Testis (tissue), 3 donors: Measurements from ENCODE around the gene ABCC8. TPM values are rescaled to one million over a fixed set of nuclear protein-coding genes. Genes with fewer than 3 reads are reported as not detected.

Source experiments
- DNase-seq: peaks from one replicate; pipeline ENCODE4 v3.0.0-alpha.2; 2019
- H3K27ac ChIP-seq, 2 donors: fragments of 200-600 bp; sonication (generic); one replicate each; pipeline ENCODE4 v1.5.1; 2019
- H3K27me3 ChIP-seq: fragments of 200-600 bp; sonication (generic); one replicate; pipeline ENCODE4 v1.5.1; 2019
- H3K36me3 ChIP-seq: fragments of 200-600 bp; sonication (generic); one replicate; pipeline ENCODE4 v1.5.1; 2017; ENCODE audit warnings: low read depth; ENCODE audit errors: missing control alignments
- H3K4me1 ChIP-seq: fragments of 200-600 bp; sonication (generic); one replicate; pipeline ENCODE4 v1.5.1; 2019
- H3K4me3 ChIP-seq, 2 donors: fragments of 200-600 bp; sonication (generic); one replicate each; pipeline ENCODE4 v1.5.1; 2017 to 2019
- H3K9me3 ChIP-seq: fragments of 200-600 bp; sonication (generic); one replicate; pipeline ENCODE4 v1.5.1; 2017
- CTCF ChIP-seq, 3 experiments: fragments of 450-650 bp in 2 of 3; fragments of 200-600 bp in 1 of 3; sonication (generic) in 1 of 3; IDR thresholded peaks; one replicate each; pipeline ENCODE4 v1.5.1; 2016 to 2019; ENCODE audit warnings: antibody characterized with exemption in 3 of 3, mild to moderate bottlenecking in 2 of 3, moderate library complexity in 1 of 3
- POLR2A ChIP-seq: fragments of 450-650 bp; IDR thresholded peaks from one replicate; pipeline ENCODE4 v1.6.1; 2017; ENCODE audit warnings: antibody characterized with exemption, mild to moderate bottlenecking, moderate library complexity
- WGBS, 2 donors: methylation state at CpG; one replicate each; pipeline ENCODE4 v1.1.5; 2018; 5-methylcytosine and 5-hydroxymethylcytosine counted together
- intact Hi-C: fragments of 100-400 bp; cut with DNase I; formaldehyde crosslinking; loops from one replicate; pipeline ENCODE4 v1.15.1; 2023; ENCODE audit warnings: low total_unique reads
- polyA plus RNA-seq: library from polyadenylated mRNA; stranded (reverse); fragments of 350-450 nt; fragmentation: Illumina TruSeq; extraction: RNeasy Lipid Tissue Mini Kit (QIAGEN cat#74804); gene quantifications from one replicate; pipeline ENCODE4 v1.2.3, GENCODE V29; 2014; ENCODE audit warnings: low read depth, low replicate concordance; ENCODE audit not compliant: insufficient read depth
- total RNA-seq, 2 donors: library from RNA; depleted of rRNA; stranded (reverse); fragments of >200 nt; gene quantifications; one replicate each; pipeline ENCODE4 v1.2.3, GENCODE V29; 2016

ABCC8 gene
- total and polyA plus RNA-seq, 3 donors from 2014 or later, result 1.5 to 2.2 (median 2.0) TPM

- intact Hi-C loops, result no loop called here
- 77 to 91% methylated on average over 10 of the region's 11 CpGs for WGBS, 2 donors
- no peak for DNase-seq
- Histone ChIP-seq H3K4me1 (no peaks in the 10 kb centered on the region), H3K27ac (no peak overlapping the region), H3K36me3 (no peaks in the 10 kb centered on the region), H3K9me3 (no peaks in the 10 kb centered on the region), H3K27me3 (no peaks in the 10 kb centered on the region), H3K4me3 (no peak overlapping the region)
- TF ChIP-seq CTCF (IDR thresholded peaks at IDR 0.05), result no peak
- no peak for TF ChIP-seq POLR2A
Observed at GRCh38 chr11:17521106-17521900, 44.7 kb upstream of the ABCC8 start.

- no peaks in the 10 kb centered on the region for H3K4me1 ChIP-seq
- H3K9me3 ChIP-seq, result no peaks in the 10 kb centered on the region
- no peak overlapping the region for H3K4me3 ChIP-seq
- H3K27ac ChIP-seq, result no peak overlapping the region
- 81 to 83% methylated on average over 6 to 7 of the region's 7 CpGs for WGBS, 2 donors
- no peak for TF ChIP-seq CTCF (IDR thresholded peaks at IDR 0.05)
- TF ChIP-seq POLR2A, result no peak
- H3K36me3 ChIP-seq, result no peaks in the 10 kb centered on the region
- DNase-seq, result no peak
- H3K27me3 ChIP-seq, result no peaks in the 10 kb centered on the region
- intact Hi-C loops, result no loop called here
Observed at GRCh38 chr11:17519061-17519885, 42.6 kb upstream of the ABCC8 start.

- no peak for DNase-seq
- Histone ChIP-seq H3K27ac (no peak overlapping the region), H3K4me3 (no peak overlapping the region), H3K27me3 (no peaks in the 10 kb centered on the region), H3K36me3 (no peaks in the 10 kb centered on the region), H3K9me3 (no peaks in the 10 kb centered on the region), H3K4me1 (no peaks in the 10 kb centered on the region)
- 91 to 95% methylated on average over 2 of the region's 2 CpGs for whole genome bisulfite sequencing, 2 donors
- intact Hi-C loops, result no loop called here
- TF ChIP-seq POLR2A, result no peak
- TF ChIP-seq CTCF (IDR thresholded peaks at IDR 0.05), result no peak
Observed at GRCh38 chr11:17518366-17518765, 41.7 kb upstream of the ABCC8 start.

GRCh38 chr11:17517186-17517585 lies 40.5 kb upstream of the ABCC8 start:
- TF ChIP-seq POLR2A, result no peak
- TF ChIP-seq CTCF (IDR thresholded peaks at IDR 0.05), result no peak
- no peak for DNase-seq
- H3K36me3 ChIP-seq, result no peaks in the 10 kb centered on the region
- H3K4me3 ChIP-seq, result no peak overlapping the region
- no peaks in the 10 kb centered on the region for H3K27me3 ChIP-seq
- H3K27ac ChIP-seq, result no peak overlapping the region
- WGBS, 2 donors, result 94 to 99% methylated on average over 10 of the region's 10 CpGs
- intact Hi-C loops, result no loop called here
- no peaks in the 10 kb centered on the region for H3K9me3 ChIP-seq
- no peaks in the 10 kb centered on the region for H3K4me1 ChIP-seq
